GM12878 (cell line): ENCODE data around the gene CALY. TPM values are rescaled to one million over a fixed set of nuclear protein-coding genes. Genes with fewer than 3 reads are reported as not detected.

Experiments
- ATF7 ChIP-seq: fragments of 450-650 bp; IDR thresholded peaks from 2 replicates; pipeline ENCODE4 v1.6.1; 2016; ENCODE audit warnings: low read depth, mild to moderate bottlenecking
- CREM ChIP-seq: IDR thresholded peaks from 2 replicates; pipeline ENCODE4 v1.6.1; 2014; ENCODE audit warnings: antibody characterized with exemption, low read depth
- E2F4 ChIP-seq: IDR thresholded peaks from 2 replicates; pipeline ENCODE4 v1.6.1; 2012; ENCODE audit warnings: low read depth, low read length, improper control_type of control experiment
- KDM1A ChIP-seq: fragments of 200-600 bp; sonication (generic); IDR thresholded peaks from 2 replicates; pipeline ENCODE4 v1.6.1; 2016; ENCODE audit warnings: borderline replicate concordance
- MEF2A ChIP-seq: IDR thresholded peaks from 2 replicates; pipeline ENCODE4 v1.6.1; 2011; ENCODE audit warnings: low read depth, mild to moderate bottlenecking, low read length, moderate library complexity; ENCODE audit not compliant: insufficient read depth
- NRF1 ChIP-seq: conservative IDR thresholded peaks from 2 replicates; pipeline ENCODE4 v1.6.1; 2011; ENCODE audit warnings: mild to moderate bottlenecking, low read depth, low read length, improper control_type of control experiment
- PRDM15 ChIP-seq: fragments of 450-650 bp; formaldehyde crosslinking; IDR thresholded peaks from 2 replicates; pipeline ENCODE4 v1.4.0; 2020; ENCODE audit warnings: mild to moderate bottlenecking, moderate library complexity
- REST ChIP-seq: IDR thresholded peaks from 2 replicates; pipeline ENCODE4 v1.6.1; 2012; ENCODE audit warnings: mild to moderate bottlenecking, low read depth, low read length
- SKIL ChIP-seq: fragments of 450-650 bp; IDR thresholded peaks from 2 replicates; pipeline ENCODE4 v1.6.1; 2017; ENCODE audit warnings: mild to moderate bottlenecking, low read depth, inconsistent platforms; ENCODE audit not compliant: poor library complexity, severe bottlenecking
- SMAD5 ChIP-seq: IDR thresholded peaks from 2 replicates; pipeline ENCODE4 v1.6.1; 2016; ENCODE audit warnings: antibody characterized with exemption, low read depth
- SMARCA5 ChIP-seq: fragments of 450-650 bp; IDR thresholded peaks from 2 replicates; pipeline ENCODE4 v1.6.1; 2017; ENCODE audit warnings: mild to moderate bottlenecking
- SUPT20H ChIP-seq: IDR thresholded peaks from 2 replicates; pipeline ENCODE4 v1.6.1; 2011; ENCODE audit warnings: low read depth, mild to moderate bottlenecking, low read length, moderate library complexity, borderline replicate concordance; ENCODE audit not compliant: control insufficient read depth
- ZNF592 ChIP-seq: fragments of 450-650 bp; IDR thresholded peaks from 2 replicates; pipeline ENCODE4 v1.6.1; 2017; ENCODE audit warnings: mild to moderate bottlenecking, moderate library complexity
- polyA plus RNA-seq, 11 experiments: library from polyadenylated mRNA; depleted of rRNA in 4 of 11; unstranded in 6 of 11; stranded (reverse) in 5 of 11; fragments of >200 nt; fragmentation: Nextera tagmentation in 4 of 11; fragmentation: Illumina TruSeq in 1 of 11; extraction: Ambion mirVana in 4 of 11; extraction: Trizol in 1 of 11; gene quantifications; 1 replicate in 1 of 11; 2 replicates in 10 of 11; pipeline versions ENCODE4 v1.2.1 to v1.2.3, GENCODE V29; 2011 to 2016; ENCODE audit warnings: inconsistent platforms in 2 of 11, missing spikeins in 2 of 11, low read depth in 1 of 11
- total RNA-seq, 4 experiments: library from RNA; depleted of rRNA in 3 of 4; stranded (reverse); fragments of >200 nt in 3 of 4; fragmentation: Illumina TruSeq in 1 of 4; extraction: Trizol in 1 of 4; gene quantifications; 2 replicates each; pipeline versions ENCODE4 v1.2.1 to v1.2.3, GENCODE V29; 2013 to 2021

The CALY gene
- total and polyA plus RNA-seq, 10 of the 15 experiments (the other 5 are each of a cell fraction or from before 2014, with no cell fraction given), result 0.07 TPM; not detected in 9

GRCh38 chr10:133373174-133374090 is 36.7 kb upstream of the CALY start, which contains the start of gene ECHS1 (continued):
- TF ChIP-seq REST (no peak), NRF1 (no peak), ZNF592 (no peak), SUPT20H (no peak), PRDM15 (CRISPR knock-in tag) (no peak), CREM (no peak), ATF7 (no peak), SMARCA5 (peak; percentile 10; the same call in 1 of the 2 replicates), SKIL (no peak), E2F4 (0 out of 2 replicates have a peak, but pooled peaks have one; percentile 13), SMAD5 (peak; percentile 63; the same call in 1 of the 2 replicates), KDM1A (no peak), MEF2A (no peak)
